Omental fat pad (tissue), 4 donors: ENCODE data around the gene SCNM1. TPM values are rescaled to one million over a fixed set of nuclear protein-coding genes. Genes with fewer than 3 reads are reported as not detected.

Experiments used
- ATAC-seq: fragments of 150-250 bp; one replicate; pipeline ENCODE4 v1.9.1; 2016; ENCODE audit warnings: mild to moderate bottlenecking, moderate library complexity; ENCODE audit not compliant: low FRiP score
- DNase-seq: peaks from one replicate; pipeline ENCODE4 v3.0.0-alpha.2; 2019; ENCODE audit warnings: low spot score
- total RNA-seq, 4 donors: library from RNA; depleted of rRNA; stranded (reverse); fragments of >200 nt; gene quantifications; one replicate each; pipeline ENCODE4 v1.1.0, GENCODE V29; 2016
- TF ChIP-seq, protein P1 (sequence below), 3 donors: fragments of 450-650 bp; IDR thresholded peaks; one replicate each; pipeline ENCODE4 v1.5.1; 2016 to 2017; ENCODE audit warnings: antibody characterized with exemption in 3 of 3, mild to moderate bottlenecking in 3 of 3, moderate library complexity in 2 of 3

SCNM1 gene, protein sequence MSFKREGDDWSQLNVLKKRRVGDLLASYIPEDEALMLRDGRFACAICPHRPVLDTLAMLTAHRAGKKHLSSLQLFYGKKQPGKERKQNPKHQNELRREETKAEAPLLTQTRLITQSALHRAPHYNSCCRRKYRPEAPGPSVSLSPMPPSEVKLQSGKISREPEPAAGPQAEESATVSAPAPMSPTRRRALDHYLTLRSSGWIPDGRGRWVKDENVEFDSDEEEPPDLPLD
- 10 to 100 TPM; 12.0 to 24.7 (median 20.7) TPM for total RNA-seq

DNA sequence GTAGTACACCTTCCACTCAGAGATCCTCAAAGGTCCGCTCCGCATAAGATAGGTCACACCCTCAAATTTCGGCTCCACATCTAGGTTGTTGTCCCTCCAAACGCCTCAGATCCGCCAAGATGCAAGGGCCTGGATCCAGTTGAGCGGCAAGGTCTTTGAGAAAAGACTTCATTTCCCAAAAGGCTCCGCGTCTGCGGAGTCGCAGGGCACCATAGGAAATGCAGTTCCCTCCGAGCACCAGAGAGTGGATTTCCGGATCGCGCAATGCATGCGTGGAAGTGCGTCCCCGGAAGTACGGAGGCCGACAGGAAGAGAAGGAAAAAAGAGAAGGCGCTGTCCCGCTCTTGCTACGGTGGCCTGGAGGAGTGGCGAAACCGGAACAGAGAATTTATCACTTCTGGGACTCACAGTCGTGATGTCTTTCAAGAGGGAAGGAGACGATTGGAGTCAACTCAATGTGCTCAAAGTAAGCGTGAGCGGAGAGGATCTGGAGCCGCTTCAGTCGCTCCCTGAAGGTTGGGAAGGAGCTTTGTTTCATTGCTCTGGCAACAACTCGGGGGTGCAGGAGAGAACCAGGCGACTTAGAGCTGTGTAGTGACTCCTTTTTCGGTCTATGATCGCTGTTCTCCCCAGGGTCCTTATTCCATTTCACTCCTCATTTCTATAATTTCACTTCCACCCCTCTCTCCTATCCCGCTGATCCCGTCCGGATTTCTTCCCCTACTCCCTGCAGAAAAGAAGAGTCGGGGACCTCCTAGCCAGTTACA lies at the start of gene SCNM1, which contains the start of gene LYSMD1:
Gene SCNM1 (plus strand): TSS at position 407 of the 767 bp plus-strand sequence. CDS start 9 bp downstream, at position 416.
Gene LYSMD1 (minus strand): TSS at position 165 of the 767 bp plus-strand sequence. CDS start 644 bp downstream, outside the sequence.
- ATAC-seq (peak; percentile 91), DNase-seq (peak; percentile 91)
- TF ChIP-seq, protein P1, sequence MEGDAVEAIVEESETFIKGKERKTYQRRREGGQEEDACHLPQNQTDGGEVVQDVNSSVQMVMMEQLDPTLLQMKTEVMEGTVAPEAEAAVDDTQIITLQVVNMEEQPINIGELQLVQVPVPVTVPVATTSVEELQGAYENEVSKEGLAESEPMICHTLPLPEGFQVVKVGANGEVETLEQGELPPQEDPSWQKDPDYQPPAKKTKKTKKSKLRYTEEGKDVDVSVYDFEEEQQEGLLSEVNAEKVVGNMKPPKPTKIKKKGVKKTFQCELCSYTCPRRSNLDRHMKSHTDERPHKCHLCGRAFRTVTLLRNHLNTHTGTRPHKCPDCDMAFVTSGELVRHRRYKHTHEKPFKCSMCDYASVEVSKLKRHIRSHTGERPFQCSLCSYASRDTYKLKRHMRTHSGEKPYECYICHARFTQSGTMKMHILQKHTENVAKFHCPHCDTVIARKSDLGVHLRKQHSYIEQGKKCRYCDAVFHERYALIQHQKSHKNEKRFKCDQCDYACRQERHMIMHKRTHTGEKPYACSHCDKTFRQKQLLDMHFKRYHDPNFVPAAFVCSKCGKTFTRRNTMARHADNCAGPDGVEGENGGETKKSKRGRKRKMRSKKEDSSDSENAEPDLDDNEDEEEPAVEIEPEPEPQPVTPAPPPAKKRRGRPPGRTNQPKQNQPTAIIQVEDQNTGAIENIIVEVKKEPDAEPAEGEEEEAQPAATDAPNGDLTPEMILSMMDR (IDR thresholded peaks at IDR 0.05): no peak

- DNase-seq (no peak), ATAC-seq (no peak)
- TF ChIP-seq, protein P1 (IDR thresholded peaks at IDR 0.05): no peak
These were observed 41.1 kb upstream of the SCNM1 start for GRCh38 chr1:151124763-151125403.

GRCh38 chr1:151128800-151129199 lies 37.1 kb upstream of the SCNM1 start:
- no peak for DNase-seq
- no peak for ATAC-seq
- TF ChIP-seq, protein P1 (IDR thresholded peaks at IDR 0.05): no peak

DNA sequence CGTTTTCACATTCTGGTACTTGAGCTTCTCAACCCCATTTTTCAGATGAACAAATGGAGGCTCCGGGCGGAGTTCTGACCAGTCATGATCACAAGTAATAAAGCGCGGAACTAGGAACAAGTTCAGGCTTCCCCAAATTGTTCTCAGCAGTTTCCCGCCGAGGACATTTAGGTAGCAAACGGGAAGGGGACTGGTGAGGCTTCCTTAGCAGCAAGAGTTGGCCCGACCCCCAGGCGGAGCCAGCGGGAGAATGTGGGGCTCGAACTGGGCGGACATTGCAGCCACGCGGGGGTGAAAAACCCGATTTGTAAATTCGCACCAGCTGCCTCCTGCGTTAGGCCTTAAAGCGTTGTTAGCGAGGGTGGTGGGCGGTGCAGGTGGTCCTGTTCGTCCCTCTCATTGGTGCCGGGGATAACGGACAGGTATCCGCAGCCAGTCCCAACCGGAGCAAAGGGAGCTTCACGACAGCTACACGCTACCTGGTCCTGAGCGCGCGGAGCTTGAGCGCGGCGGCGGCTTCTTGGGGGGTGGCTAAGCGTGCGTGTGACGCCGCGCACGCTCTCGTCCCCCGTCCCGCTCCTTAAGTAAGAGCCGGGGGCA lies 34.9 kb upstream of the SCNM1 start:
- ATAC-seq (peak; percentile 86), DNase-seq (peak; percentile 70)
- TF ChIP-seq, protein P1 (IDR thresholded peaks at IDR 0.05): no peak

DNA sequence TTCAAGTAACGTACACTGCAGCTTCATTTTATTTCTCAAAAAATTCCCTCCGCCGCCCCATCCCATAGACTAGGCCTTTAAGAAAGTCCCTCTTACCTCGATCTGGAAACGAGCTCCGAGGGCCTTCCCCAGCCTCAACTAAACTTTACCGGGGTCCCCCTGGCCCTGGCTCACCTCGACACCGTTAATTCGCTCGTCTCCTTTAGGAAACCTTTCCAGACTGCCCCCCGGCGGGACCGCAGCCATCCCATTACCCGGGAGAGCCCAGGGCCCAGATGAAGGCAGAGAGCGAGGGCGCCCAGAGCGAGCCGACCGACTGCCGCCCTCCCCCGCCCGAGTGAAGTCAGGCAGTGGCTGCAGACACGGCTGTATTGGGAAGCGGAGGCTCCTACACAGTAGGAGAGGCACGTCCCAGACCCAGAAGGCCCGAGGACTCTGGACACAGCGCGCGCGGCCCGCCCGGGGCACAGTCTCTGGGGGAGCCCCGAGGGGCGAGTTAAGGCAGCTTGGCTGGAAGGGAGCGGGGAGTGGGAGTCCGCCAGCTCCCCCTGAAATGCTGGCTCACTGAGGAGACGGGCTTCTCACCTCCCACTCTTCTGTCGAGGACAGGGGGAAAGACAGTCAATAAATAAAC lies 34.1 kb upstream of the SCNM1 start:
- DNase-seq (no peak), ATAC-seq (peak; percentile 40)
- TF ChIP-seq, protein P1 (IDR thresholded peaks at IDR 0.05): no peak

DNA sequence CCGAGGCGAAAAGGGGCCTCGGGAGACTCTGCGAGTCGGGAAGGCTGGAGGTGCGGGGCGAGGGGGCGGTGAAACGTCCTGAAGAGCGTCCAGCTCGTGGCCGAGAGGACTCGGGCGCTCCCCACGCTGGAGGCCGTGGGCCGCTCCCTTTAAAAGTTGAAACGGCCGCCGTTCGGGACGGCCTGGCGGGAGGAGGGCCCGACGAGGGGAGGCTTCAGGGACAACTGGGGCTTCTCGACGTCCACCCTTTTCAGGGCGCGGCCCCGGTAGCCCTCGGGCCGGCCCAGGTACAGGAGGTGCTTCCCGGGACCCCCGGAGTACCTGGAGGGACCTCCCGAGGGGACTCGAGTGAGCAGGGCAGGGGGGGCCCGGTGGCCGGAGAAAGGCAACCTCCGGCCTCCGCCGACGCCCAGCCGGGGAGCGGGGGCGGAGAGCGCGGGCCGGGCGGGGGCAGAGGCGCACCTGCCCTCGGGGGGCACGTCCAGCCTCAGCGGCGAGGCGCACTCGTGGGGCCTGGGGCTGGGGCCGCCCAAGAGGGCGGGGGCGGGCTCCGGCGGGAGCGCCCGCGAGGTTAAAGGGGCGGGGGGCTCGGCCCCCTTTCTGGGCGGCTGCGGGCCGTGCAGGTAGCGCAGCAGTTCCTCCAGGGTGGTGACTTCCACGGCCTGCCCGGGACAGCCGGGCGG lies 33.5 kb upstream of the SCNM1 start:
- TF ChIP-seq, protein P1 (IDR thresholded peaks at IDR 0.05): no peak
- ATAC-seq (no peak), DNase-seq (no peak)
